NCI-H345 treated with DMSO at 0.1 percent for 48 hours (cell line): ENCODE results near the gene TMC8.
A peak's percentile ranks its signal among the peaks of the same experiment; 100 is the strongest.
"Not testable (repeated sequence)": the region's sequence is repeated elsewhere in the genome, so short reads cannot be mapped to it uniquely, and the experiment has no call there.

Experiments
- DNase-seq: peaks from one replicate; lab custom pipeline; 2025; ENCODE audit not compliant: unreplicated experiment; lab: John Stamatoyannopoulos, UW

The TMC8 gene

DNA sequence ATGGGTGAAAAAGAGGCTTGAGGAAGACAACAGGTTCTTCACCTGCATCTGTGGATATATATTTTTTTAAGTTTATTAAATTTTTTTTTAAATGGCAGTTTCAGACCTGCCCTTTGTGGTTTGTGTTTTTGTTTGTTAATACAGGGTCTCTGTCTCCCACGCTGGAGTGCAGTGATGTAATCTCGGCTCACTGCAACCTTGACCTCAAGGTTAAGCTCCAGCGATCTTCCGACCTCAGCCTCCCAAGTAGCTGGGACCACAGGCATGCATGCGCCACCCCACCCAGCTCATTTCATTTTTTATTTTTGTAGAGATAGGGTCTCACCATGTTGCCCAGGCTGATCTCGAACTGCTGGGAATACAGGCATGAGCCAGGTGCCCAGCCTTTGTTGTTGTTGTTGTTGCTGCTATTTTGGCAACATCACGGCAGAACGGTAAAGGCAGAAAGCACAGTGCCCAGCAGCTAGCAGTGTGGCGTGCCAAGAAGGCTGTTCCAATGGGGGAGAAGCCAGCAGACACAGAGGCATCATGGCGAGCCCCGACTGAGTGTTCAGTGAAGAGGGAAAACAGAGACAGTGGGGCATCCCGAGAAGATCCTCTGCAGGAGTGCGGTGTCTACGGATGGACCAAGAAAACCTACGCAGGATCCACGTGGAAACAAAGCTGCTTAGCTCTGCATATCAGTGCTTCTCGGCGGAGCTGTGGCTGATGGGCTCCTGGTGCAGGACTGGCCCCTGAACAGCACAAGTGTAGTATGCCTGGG, 21.7 kb upstream of the TMC8 start:
- no peak for DNase-seq

DNA sequence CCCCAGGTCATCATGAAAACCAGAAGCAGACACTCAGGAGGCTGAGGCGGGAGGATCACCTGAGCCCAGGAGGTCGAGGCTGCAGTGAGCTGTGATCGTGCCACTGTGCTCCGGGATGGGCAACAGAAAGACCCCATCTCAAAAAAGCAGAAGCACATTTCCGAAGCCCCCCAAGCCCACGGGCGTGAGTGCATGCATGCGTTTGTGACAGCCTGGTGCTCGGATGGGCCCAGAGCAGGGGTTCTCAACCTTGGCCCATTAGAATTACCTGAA, 21.1 kb upstream of the TMC8 start:
- no peak for DNase-seq

DNA sequence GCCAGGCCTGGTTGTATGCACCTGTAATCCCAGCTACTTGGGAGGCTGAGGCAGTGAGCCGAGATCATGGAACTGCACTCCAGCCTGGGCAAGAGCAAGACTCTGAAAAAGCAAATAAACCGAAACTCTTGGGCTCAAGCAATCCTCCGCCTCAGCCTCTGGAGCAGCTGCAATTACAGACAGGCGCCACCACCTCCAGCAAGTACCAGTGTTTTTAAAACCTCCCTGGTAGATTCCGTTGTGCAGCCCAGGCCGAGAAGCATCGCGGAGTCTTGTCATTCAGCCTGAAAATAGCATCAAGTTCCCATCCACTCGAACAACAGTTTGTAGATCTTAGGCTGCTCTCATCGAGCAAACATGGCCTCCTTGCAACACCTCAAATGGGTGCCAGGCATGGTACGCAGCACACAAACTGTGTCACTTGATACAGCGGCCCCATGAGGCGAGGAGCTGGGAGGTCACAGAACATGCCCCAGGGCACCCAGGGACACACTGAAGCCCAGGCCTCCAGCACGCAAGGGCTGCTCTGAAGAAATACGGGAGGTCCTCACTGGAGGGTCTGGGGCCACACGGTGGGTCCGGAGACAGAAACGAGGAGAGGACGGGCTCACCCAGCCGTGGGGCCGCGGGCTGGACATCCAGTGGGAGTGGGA, 20.1 kb upstream of the TMC8 start:
- DNase-seq, result no peak

DNA sequence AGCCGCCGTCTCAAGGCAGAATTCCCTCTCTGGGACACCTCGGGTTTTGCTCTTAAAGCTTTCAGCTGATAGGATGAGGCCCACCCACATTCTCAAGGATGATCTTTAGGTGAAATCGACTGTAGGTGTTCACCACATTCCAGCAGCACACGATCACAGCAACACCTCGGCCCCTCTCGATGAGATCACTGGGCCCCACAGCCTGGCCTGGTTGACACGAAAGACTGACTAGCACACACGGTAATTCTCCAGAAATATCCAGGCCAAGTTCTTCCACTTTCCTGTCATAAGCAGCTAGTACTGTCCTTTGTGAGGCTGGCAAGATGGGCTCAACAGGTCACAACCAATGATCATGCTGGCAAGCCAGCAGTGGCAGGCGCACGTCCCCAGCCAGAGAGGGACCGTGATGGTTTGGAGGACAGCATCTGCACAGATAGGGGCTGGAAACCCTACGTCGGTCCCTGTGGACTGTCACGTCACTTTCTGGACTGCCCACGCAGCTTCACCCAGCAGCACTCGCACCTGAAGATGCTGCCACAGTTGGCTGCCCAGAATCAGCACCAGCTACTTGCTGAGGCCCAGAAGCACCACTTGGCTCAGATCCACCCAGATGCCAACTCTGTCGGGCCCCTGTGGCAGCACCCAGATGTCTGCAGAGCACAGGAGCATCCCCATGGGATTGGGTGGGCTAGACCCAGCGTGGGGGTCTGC, 19.4 kb upstream of the TMC8 start:
- DNase-seq, result no peak

DNA sequence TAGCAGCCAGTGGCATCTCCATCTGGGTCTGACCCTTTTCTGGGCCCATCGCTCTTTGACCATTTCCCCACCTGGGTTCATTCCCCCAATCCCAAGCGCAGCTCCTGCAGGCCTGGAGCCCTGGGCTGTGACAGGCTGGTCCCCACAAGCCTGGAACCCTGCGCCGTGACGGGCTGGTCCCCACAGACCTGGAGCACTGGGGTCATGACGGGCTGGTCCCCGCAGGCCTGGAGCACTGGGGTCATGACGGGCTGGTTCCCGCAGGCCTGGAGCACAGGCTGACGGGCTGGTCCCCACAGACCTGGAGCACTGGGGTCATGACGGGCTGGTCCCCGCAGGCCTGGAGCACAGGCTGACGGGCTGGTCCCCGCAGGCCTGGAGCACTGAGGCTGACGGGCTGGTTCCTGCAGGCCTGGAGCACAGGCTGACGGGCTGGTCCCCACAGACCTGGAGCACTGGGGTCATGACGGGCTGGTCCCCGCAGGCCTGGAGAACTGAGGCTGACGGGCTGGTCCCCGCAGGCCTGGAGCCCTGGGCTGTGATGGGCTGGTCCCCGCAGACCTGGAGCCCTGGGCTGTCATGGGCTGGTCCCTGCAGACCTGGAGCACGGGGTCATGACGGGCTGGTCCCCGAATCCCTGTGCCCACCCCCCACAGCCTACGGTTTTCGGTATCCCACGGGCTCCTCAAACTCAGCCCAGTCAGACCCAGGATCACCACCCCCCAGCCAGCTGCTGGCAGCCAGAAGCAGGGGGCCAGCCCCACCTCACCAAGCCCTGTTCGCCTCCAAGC, 18.6 kb upstream of the TMC8 start:
- DNase-seq, result no peak

DNA sequence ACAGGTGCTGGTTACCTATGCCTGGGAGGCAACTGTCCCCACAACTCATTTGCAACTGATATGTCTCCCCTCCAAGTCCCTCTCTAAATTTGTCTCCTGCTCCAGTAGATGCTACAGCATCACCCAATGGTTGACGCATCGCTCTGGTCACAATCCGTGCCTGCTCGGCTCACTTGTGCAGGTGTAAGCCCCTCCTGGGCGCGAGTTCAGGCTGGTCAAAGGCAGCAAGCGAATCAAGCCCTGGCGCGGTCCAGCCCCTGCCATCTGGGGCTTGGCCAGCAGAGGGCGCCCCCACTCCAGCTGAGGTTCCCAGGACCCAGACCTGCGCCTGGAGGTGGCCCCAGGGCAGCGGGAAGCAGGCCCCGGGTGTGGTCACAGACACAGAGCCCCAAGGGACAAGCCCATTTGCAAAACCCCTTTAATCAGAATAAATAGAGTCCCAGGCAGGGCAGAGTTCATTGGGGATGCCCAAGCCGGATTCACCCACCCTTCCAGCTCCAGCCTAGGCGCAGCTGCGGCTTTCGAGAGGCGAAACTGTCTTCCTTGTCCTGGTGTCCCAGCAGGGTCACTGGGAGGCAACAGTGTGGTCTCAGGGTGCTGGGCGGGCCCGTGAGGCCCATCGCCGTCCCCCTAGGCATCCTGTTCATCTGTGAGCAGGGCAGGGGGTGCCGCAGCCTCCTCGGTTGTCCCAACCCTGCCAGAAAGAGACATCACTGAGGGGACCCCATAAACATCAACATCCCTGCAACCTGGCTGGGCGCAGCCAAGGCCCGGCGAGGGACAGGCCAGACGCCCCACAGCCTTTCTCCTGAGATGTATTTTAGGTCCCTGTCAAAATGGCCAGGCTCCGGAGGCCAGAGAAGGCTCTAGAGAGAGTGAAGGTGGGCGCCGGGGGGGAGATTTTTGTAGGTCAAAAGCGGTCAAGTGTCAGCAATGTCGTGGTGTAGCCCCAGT, 17.8 kb upstream of the TMC8 start:
- peak; percentile 34 for DNase-seq

DNA sequence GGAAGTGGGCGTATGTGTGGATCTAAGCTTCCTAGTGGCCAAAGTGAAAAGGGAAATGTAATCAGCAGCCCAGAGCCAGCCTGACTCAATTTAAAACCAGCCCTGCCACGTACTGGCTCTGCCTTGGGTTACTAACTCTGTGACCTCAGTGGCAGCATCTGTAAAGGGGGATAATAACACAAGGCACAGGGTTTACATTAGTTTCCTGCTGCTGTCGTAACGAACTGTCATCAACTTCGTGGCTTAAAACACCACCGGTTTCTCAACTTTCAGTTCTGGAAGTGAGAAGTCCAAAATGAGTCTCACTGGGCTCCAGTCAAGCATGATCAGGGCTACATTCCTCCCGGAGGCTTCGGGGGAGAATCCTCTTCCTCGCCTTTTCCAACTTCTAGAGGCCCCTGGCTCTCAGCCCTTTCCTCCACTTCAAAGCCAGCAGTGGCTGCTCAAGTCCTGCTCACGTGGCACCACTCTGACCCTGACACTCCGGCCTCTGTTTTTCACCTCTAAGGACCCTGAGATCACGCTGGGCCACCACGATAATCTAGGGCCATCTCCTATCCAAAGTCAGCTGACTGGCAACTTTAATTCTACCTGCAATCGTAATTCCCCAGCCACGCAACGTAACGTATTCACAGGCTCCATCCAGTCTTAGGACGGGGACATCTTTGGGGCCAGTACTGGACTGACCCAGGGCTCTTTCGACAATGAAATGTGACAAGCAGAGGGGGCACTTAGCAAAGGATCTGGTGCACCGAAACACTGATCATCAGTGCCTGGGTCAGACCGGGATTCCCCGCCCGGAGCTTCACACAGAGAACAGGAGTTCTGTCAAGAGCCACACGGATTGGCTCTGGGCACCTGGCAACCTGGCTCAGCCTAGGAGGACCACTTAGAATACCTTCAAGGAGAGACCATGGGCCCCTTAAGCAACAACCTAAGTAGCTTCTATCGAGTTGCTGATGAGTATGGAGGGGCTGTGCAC, 16.5 kb upstream of the TMC8 start:
- DNase-seq, result no peak

DNA sequence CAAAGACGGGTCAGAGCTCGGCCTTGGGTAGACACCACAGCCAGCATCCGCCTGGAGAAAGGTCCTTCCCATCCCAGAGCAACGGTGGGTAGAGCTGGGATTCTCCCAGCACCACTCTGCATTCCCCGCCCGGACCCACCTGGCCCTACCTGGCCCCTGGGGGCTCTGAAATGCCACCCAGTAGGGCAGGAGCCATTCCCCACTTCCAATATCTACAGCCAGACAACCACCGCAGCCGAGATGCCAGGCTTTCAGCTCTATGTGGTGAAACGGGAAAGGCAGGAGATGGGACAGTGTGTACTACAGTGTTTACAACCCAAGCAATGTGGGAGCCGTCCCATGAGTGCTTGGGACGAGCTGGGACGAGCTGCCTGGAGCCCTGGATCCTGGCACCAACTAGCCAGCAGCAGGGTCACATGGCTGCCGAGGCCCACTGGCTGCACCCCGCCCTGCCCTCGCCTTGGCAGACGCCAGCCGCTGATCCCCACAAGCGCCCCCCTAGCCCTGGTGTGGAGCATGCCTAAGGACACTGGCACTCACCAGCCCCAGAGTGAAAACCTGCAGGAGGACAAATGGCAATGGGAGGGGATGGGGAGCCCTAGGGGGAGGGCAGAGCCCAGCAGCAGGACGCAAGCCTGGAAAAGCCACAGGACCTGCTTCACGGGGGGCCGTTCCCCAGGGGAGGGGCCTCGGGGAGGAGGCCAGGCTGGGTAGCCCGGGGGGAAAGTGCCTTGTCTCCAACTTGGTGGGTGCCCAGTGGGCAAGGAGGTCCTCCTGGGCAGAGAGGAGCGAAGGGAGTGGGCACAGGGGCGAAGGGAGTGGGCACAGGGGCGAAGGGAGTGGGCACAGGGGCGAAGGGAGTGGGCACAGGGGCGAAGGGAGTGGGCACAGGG, 15.5 kb upstream of the TMC8 start:
- no peak for DNase-seq

DNA sequence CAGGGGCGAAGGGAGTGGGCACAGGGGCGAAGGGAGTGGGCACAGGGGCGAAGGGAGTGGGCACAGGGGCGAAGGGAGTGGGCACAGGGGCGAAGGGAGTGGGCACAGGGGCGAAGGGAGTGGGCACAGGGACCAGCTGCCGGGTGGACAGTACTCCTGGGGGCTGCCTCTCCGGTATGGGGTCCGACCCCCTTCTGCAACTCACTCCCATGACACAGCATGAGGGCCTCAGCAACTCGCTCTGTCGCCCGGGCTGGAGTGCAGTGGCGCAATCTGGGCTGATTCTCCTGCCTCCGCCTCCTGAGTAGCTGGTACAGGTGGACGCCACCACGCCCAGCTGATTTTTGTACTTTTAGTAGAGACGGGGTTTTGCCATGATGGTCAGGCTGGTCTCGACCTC, 14.8 kb upstream of the TMC8 start:
- not testable (repeated sequence) for DNase-seq

DNA sequence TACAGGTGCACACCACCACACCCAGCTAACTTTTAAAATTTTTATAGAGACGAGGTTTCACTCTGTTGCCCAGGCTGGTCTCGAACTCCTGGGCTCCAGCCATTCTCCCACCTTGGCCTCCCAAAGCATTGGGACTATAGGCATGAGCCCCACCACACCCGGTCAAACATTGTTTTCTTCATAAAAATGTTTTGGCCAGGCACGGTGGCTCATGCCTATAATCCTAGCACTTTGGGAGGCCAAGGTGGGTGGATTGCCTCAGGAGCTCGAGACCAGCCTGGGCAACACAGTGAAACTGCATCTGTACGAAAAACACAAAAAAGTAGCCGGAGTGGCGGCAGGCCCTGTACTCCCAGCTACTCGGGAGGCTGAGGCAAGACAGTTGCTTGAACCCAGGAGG, 14.2 kb upstream of the TMC8 start:
- no peak for DNase-seq

DNA sequence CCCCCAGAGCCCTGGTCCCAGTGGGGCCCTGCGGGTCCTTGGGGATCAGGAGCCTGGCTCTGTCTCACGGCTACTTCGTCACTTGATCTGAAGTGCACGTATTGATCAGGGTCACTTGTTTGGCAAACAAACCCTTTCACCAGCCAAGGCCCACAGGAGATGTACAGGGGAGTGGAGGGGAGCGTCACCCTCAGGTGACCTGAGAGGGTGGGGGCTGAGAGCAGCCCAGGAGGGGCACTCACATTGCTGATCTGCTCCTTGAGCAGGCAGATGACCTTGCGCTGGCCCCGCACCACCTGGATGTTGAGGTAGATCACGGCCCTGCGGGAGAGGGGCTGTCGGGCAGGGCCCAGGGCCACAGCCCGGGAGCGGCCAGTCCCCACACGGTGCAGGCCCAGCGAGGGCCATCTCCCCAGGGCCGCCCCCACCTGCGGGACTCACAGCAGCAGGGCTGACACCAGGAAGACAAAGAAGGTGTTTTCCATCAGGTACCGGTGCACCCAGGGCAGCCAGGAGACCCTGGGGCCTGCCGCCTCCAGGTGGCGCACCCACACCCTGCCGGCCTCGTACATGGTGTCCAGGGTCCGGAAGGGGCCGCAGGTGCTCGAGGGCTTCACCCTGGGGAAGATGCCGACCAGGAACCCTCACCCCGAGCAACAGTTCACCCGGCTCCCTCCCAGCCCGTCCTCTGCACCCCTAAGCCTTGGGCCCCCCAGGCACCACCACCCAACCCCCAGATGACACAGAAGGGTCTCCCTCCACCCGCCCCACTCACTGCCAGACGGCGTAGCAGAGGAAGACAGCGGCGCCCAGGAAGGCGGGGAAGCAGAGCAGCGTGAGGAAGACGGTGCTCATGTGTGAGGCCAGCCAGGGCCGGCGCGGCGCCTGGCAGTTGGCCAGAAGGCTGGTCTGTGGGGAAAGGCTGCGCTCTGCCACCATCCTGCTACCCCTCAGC, 13.3 kb upstream of the TMC8 start:
- DNase-seq, result peak; percentile 55

DNA sequence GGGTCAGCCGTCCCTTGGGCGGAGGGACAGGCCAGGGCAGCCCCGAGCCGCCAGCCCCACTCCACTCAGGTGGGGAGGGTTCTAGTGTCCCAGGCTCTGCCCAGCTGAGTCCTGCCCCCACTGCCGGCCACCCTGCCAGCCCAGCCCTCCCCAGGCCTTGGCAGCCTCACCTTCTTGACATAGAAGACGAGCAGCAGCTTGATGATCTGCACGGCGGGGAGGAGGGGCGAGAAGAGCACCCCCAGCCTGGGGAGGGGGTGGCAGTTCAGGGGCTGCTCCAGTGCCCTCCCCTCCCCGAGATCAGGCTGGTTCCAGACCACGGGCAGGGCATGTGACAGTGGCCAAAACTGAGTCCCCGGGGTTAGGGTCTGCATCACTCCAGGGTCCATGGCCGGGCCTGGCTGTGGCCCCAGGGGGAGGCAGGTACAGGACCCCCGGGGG, 11.8 kb upstream of the TMC8 start:
- no peak for DNase-seq

DNA sequence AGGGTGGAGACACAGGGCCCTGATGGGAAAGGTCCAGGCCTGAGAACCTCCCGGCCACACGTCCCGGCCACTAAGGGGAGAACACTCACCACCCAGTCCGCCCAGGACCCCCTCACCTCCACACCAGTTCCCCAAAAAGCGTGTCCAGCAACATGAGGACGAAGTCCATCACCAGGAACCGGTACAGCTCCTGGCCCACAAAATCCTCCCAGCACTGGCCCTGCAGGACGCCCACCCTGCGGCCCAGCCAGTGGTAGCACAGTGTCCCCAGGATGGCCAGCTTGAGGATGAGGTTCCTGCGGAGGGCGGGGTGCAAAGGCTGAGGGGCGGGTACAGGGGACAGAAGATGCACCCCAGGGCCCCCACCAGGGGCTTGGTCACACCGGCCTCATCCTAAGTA, 10.0 kb upstream of the TMC8 start:
- no peak for DNase-seq

DNA sequence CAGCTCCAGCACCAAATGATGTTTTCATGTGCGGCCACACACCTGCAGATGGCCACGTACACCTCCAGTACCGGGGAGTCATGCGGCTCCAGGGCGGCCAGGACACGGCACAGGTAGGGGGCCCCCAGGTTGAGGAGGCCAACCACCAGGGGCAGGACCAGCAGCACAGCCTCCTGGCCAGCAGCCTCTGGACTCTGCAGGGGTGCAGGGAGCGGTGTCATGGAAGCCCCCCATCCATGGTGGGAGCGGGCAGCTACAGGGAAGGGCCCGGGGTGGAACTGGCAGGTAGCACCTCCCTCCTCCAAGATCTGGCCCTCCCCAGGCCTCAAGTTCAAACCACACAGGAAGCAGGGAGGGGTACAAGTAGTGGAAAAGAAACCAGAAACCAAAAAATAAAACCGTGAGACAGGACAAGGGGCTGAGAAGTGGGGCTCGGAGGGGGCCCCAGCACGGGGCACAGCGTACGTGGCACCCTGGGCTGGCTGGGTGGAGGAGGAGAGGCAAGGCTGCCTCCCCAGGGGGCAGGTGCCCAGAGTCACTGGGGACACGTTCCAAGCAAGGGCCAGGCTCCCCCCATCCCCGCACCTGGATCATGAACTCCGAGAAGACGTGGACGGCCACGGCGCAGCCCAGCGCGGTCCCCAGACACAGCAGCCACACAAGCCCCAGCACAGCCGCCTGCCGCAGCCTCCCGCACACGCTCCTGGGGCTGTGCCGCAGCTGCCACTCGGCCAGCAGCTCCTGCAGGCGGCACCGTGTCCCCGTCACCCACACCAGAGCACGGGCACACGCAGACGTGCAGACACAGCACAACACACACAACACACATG, 9.4 kb upstream of the TMC8 start:
- no peak for DNase-seq

DNA sequence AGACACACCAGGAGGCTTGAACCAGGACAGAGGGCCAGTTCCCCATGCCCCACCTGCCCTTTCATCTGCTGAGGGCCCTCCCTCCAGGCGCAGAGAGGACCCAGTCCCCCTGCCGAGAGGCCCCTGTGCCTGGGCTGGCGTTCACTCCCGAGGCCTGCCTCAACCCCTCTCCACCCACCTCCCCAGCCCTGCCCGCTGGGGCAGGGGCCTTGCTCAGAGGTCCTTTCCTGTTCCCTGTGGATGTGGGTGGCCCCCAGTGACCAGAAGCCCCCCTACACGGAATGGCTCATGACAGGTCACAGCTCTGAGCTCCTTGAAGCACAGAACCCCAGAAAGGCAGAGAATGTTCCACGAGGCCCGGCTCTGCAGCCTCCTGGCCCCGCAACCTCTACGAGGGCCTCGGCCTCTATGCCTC, 8.8 kb upstream of the TMC8 start:
- no peak for DNase-seq

DNA sequence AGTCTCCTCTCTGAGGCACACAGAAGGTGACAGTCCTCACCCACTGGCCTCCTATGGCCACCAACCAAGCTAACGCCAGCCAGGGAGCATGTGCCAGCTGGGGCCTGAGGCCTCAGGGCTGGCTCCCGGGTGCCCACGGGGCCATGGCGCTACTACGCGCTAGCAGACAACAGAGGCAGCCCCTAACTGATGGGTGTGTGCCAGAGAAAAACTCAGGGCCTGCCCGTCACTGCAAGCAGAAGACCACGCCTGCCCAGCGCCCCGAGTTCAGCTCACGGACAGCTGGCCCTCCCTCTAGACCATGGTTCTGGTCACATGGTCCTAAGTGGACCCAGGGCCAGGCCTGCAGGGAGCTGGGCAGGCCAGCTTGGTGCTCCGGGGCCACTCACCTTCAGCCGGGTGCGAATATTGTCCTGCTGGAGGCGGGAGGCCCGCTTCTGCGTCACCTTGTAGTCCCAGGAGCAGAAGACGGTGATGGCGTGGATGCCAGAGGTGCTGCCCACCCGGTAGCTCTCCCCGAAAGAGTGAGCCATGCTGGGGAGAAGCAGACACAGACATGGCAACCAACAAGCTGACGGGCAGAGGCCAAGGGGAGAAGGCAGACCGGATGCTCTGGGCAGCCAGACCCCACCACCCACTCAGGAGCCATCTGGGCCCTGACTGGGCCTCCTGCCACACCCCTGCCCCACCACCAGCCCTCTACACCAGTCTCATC, 8.2 kb upstream of the TMC8 start:
- DNase-seq, result no peak
